Parathyroid adenoma (tissue), 2 donors: ENCODE results near the gene HAO2.

Experiments used
- H2AFZ ChIP-seq: fragments of 300-600 bp; sonication (generic); one replicate; pipeline ENCODE4 v1.7.0; 2017; ENCODE audit warnings: antibody characterized with exemption, mild to moderate bottlenecking
- H3K27ac ChIP-seq: fragments of 300-600 bp; sonication (generic); one replicate; pipeline ENCODE4 v1.7.0; 2017
- H3K27me3 ChIP-seq: fragments of 300-600 bp; sonication (generic); one replicate; pipeline ENCODE4 v1.7.0; 2017; ENCODE audit warnings: low read length; ENCODE audit not compliant: control insufficient read depth, insufficient read depth
- H3K36me3 ChIP-seq: fragments of 300-600 bp; sonication (generic); one replicate; pipeline ENCODE4 v1.7.0; 2017; ENCODE audit warnings: low read length; ENCODE audit not compliant: control insufficient read depth, insufficient read depth
- H3K4me1 ChIP-seq: fragments of 300-600 bp; sonication (generic); one replicate; pipeline ENCODE4 v1.7.0; 2017; ENCODE audit warnings: control low read depth
- H3K4me2 ChIP-seq: fragments of 300-600 bp; sonication (generic); one replicate; pipeline ENCODE4 v1.7.0; 2017; ENCODE audit warnings: low read length
- H3K4me3 ChIP-seq: fragments of 300-600 bp; sonication (generic); one replicate; pipeline ENCODE4 v1.7.0; 2017; ENCODE audit warnings: low read depth, low read length
- H3K79me2 ChIP-seq: fragments of 300-600 bp; sonication (generic); one replicate; pipeline ENCODE4 v1.7.0; 2017; ENCODE audit warnings: control low read depth
- H3K9ac ChIP-seq: fragments of 300-600 bp; sonication (generic); one replicate; pipeline ENCODE4 v1.7.0; 2017; ENCODE audit warnings: mild to moderate bottlenecking
- H3K9me3 ChIP-seq: fragments of 300-600 bp; sonication (generic); one replicate; pipeline ENCODE4 v1.7.0; 2017; ENCODE audit warnings: low read length; ENCODE audit not compliant: control insufficient read depth
- CTCF ChIP-seq: fragments of 300-600 bp; sonication (generic); IDR thresholded peaks from one replicate; pipeline ENCODE4 v1.7.0; 2017; ENCODE audit warnings: antibody characterized with exemption, mild to moderate bottlenecking
- donor health status: primary hyperparathyroidism.

Gene HAO2

GRCh38 chr1:119428991-119429390 is 60.4 kb downstream of the HAO2 start:
- Histone ChIP-seq H3K4me2 (no peak overlapping the region), H3K4me3 (no peak overlapping the region), H3K27me3 (no peaks in the 10 kb centered on the region), H3K27ac (no peak overlapping the region), H2AFZ (no peak overlapping the region), H3K79me2 (no peaks in the 10 kb centered on the region), H3K36me3 (no peaks in the 10 kb centered on the region), H3K9me3 (no peaks in the 10 kb centered on the region), H3K4me1 (no peaks in the 10 kb centered on the region), H3K9ac (no peak overlapping the region)
- no peak for TF ChIP-seq CTCF

- Histone ChIP-seq H3K4me1 (no peaks in the 10 kb centered on the region), H3K27me3 (no peaks in the 10 kb centered on the region), H3K36me3 (no peaks in the 10 kb centered on the region), H3K9ac (no peak overlapping the region), H3K9me3 (no peaks in the 10 kb centered on the region), H3K4me2 (no peak overlapping the region), H2AFZ (no peak overlapping the region), H3K27ac (no peak overlapping the region), H3K4me3 (no peak overlapping the region), H3K79me2 (no peaks in the 10 kb centered on the region)
- no peak for TF ChIP-seq CTCF
Measured at GRCh38 chr1:119429687-119430086, 61.1 kb downstream of the HAO2 start.

- no peaks in the 10 kb centered on the region for H3K79me2 ChIP-seq
- H3K4me1 ChIP-seq: no peaks in the 10 kb centered on the region
- H3K36me3 ChIP-seq: no peaks in the 10 kb centered on the region
- H3K9ac ChIP-seq: no peak overlapping the region
- H2AFZ ChIP-seq: no peak overlapping the region
- no peaks in the 10 kb centered on the region for H3K9me3 ChIP-seq
- H3K27me3 ChIP-seq: no peaks in the 10 kb centered on the region
- H3K4me3 ChIP-seq: no peak overlapping the region
- no peak overlapping the region for H3K27ac ChIP-seq
- no peak overlapping the region for H3K4me2 ChIP-seq
- no peak for TF ChIP-seq CTCF
Measured at GRCh38 chr1:119430486-119430885, 61.9 kb downstream of the HAO2 start.

- Histone ChIP-seq H3K36me3 (no peaks in the 10 kb centered on the region), H3K9ac (no peak overlapping the region), H3K79me2 (no peaks in the 10 kb centered on the region), H3K27ac (no peak overlapping the region), H3K9me3 (no peaks in the 10 kb centered on the region), H3K27me3 (no peaks in the 10 kb centered on the region), H3K4me2 (no peak overlapping the region), H3K4me3 (no peak overlapping the region), H2AFZ (no peak overlapping the region), H3K4me1 (no peaks in the 10 kb centered on the region)
- no peak for TF ChIP-seq CTCF
Measured at GRCh38 chr1:119431836-119432235, 63.3 kb downstream of the HAO2 start.

- no peaks in the 10 kb centered on the region for H3K9me3 ChIP-seq
- no peak overlapping the region for H3K4me3 ChIP-seq
- H3K4me1 ChIP-seq: no peaks in the 10 kb centered on the region
- H3K9ac ChIP-seq: no peak overlapping the region
- TF ChIP-seq CTCF: no peak
- no peak overlapping the region for H2AFZ ChIP-seq
- H3K27me3 ChIP-seq: no peaks in the 10 kb centered on the region
- no peaks in the 10 kb centered on the region for H3K79me2 ChIP-seq
- H3K4me2 ChIP-seq: no peak overlapping the region
- no peak overlapping the region for H3K27ac ChIP-seq
- no peaks in the 10 kb centered on the region for H3K36me3 ChIP-seq
Measured at GRCh38 chr1:119435052-119435451, 66.5 kb downstream of the HAO2 start.
